Posterior cingulate gyrus (tissue), 11 donors: Measurements from ENCODE around the gene ZNHIT2.
"Not testable (repeated sequence)": the region's sequence is repeated elsewhere in the genome, so short reads cannot be mapped to it uniquely, and the experiment has no call there.

Source experiments
- DNase-seq, 10 donors: peaks; one replicate each; pipeline versions ENCODE4 v3.0.0 to v3.0.0-alpha.2; 2020 to 2021; ENCODE audit warnings: mixed read lengths in 3 of 10
- intact Hi-C: fragments of 100-400 bp; cut with DNase I; formaldehyde crosslinking; loops from one replicate; pipeline ENCODE4 v1.15.1; 2023

Gene ZNHIT2

DNA sequence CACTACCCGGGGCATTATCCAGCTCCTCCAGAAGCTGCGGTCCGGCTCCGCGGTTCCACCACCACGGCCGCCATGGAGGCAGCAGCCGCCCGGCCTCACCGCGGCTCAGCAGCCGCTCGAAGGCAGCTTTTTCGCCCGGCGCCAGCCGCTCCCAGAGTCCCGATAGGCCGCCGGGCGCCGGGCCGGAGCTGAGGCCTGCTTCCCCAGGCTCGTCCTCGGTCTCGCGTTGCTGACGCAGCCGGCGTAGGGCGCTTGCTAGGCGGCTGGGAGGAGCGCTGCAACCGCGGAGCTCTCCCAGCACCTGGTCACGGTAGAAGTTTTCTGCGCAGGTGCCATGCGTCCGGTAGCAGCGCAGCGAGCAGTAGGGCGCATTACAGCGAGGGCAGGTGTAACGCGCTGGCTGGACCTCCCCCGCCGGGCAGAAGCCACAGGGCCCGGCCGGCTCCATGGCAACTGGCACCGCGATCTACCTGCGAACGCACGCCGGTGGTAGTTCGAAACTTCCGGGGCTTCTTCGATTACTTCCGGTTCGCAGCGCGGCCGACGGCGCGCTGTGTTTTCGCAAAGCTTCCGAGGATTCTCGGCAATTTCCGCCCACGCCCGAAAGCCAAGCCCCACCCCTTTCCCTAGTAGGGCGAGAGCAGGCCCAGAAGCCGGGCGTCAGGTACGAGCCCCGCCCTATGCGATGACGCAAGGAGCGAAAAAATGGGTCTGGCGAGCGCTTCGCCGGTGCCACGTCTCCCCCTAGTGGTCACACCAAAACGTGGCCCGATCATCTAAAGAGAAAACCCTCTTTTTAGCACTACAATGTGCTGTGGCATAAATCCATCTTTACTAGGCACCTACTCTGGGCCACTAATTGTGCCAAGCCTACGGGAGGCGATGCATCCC, at the start of gene ZNHIT2:
TSS of gene ZNHIT2 (minus strand) at position 496 of the 891 bp plus-strand sequence. CDS start at position 448, 48 bp downstream.
- intact Hi-C loops = loop anchor here (2.0 to 10.0 kb wide), 3 partner anchors 105 to 340 kb away; partner anchors contain the start of genes PPP2R5B and SF1

GRCh38 chr11:65166893-65167292, 49.4 kb upstream of the ZNHIT2 start:
- intact Hi-C loops = no loop called here
- DNase-seq = no peak

More for the DNA sequence above, at the start of gene ZNHIT2:
- DNase-seq = peak; percentile 99 to 100 (median 100)

- intact Hi-C loops = no loop called here
- DNase-seq = peak in 1 of 10 donors; percentile 55
These were observed 48.2 kb upstream of the ZNHIT2 start for GRCh38 chr11:65165410-65166317.

DNA sequence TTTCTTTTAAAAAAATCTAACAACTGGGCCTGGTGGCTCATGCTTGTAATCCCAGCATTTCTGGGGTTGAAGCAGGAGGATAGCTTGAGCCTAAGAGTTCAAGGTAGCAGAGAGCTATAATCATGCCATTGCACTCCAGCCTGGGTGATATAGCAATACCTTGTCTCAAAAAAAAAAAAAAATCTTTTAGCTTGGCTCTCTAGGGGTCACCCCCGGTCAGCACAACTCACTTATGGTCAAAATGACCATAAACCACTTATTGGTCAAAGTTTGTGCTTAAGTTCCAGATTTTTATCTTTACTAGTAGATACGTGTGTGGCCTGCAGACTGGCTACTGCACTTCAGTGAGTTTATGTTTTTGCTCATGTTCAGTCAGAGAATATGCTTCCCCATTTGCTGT, 46.2 kb upstream of the ZNHIT2 start:
- DNase-seq = no peak
- intact Hi-C loops = no loop called here

GRCh38 chr11:65160643-65161042, 43.1 kb upstream of the ZNHIT2 start:
- intact Hi-C loops = no loop called here
- DNase-seq = no peak

DNA sequence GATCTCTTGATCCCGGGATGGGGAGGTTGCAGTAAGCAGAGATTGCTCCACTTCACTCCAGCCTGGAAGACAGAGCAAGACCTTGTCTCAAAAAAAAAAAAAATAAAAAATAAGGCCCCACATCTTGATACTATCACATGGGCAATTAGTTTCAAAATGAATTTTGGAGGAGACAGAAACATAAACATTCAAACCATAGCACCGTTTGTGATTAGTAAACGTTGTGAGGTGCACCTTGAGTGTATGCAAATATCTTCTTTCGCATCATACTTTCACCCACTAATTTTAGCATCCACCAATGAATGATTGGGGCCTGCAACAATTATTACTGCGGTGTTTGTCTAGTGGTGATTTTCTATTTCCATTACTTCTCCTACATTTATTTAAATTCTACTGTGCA, 41.5 kb upstream of the ZNHIT2 start:
- intact Hi-C loops = no loop called here
- DNase-seq = no peak

- DNase-seq = no peak
- intact Hi-C loops = no loop called here
These were observed 39.8 kb upstream of the ZNHIT2 start for GRCh38 chr11:65157336-65157735.

DNA sequence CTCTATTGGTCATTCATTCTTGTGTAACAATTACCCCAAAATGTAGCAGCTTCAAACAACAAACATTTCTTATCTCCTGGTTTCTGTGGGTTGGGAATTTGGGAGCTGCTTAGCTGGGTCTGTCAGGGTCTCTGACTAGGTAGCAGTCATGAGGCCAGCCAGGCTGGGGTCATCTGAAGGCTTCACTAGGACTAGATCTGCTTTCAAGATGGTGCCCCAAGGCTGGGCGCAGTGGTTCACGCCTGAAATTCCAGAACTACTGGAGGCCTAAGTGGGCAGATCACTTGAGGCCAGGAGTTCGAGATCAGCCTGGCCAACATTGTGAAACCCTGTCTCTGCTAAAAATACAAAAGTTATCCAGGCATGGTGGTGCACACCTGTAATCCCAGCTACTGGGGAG, 39.4 kb upstream of the ZNHIT2 start:
- intact Hi-C loops = no loop called here
- no peak for DNase-seq

- no peak for DNase-seq
- intact Hi-C loops = no loop called here
These were observed 38.8 kb upstream of the ZNHIT2 start for GRCh38 chr11:65156256-65156655.

DNA sequence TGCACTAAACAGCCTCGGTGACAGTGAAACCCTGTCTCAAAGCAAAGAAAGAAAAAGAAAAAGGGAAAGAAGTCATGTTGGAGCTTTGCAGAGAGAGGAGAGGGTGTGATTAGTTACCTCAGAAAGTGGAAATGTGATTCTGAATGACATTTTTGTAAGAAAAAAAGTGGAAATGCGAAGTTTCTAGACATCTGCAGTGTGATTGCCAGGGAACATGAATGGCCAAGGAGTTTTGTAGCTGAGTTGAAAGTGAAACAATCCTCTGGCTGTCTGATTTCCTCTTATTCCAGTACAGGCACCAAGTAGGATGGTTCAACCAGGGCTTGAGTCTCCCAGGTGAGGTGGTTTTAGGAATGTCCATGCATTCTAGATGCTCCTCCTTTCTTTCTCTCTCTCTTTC, 34.6 kb upstream of the ZNHIT2 start:
- intact Hi-C loops = no loop called here
- DNase-seq = no peak

GRCh38 chr11:65151331-65151899, 33.9 kb upstream of the ZNHIT2 start:
- peak in 1 of 10 donors; percentile 7 for DNase-seq
- intact Hi-C loops = no loop called here

- peak in 9 of 10 donors; percentile 36 to 92 (median 60) for DNase-seq
- intact Hi-C loops = no loop called here
These were observed 33.2 kb upstream of the ZNHIT2 start for GRCh38 chr11:65150509-65151299.

DNA sequence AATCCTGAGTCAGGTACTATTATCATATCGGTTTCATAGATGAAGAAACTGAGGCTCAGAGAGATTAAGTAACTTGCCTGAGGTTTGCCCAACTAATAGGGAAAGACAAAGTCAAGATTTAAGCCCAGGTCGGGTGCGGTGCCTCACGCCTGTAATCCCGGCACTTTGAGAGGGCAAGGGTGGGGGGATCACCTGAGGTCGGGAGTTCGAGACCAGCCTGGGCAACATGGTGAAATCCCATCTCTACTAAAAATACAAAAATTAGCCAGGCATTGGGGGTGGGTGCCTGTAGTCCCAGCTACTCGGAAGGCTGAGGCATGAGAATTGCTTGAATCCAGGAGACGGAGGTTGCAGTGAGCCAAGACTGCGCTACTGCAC, 32.6 kb upstream of the ZNHIT2 start:
- intact Hi-C loops = not testable (repeated sequence)
- peak in 1 of 10 donors; percentile 54 for DNase-seq

GRCh38 chr11:65148657-65149056, 31.2 kb upstream of the ZNHIT2 start:
- peak in 1 of 10 donors; percentile 59 for DNase-seq
- intact Hi-C loops = no loop called here

DNA sequence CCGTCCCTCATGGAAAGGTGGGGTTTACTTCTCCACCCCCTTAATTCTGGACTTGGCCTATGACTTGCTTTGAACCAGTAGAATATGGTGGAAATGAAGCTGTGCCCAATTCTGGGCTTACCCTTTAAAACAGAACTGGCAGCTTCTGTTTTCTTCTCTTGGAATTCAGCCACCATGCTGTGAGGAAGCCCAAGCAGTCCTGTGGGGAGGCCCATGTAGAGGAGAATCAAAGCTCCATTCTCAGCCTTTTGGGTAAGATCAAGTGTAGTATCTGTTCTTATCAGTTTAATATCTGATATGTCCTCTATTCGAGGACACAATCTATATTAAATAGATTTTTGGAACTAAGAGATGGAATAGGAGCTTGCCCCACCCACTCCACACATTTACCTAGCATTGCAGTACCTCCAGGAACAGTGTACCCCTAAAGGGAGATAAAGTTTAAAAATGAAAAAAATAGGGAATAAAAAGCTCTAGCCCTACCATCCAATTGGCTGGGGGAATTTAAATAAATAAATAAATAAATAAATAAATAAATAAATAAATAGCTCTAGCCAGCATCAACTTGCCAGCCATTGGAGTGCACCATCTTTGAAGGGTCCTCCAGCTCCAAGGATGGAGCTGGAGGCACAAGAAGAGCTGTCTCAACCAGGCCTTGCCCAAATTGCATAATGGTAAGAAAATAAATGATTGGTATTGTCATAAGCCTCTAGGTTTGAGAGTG, 30.0 kb upstream of the ZNHIT2 start:
- DNase-seq = peak in 1 of 10 donors; percentile 2
- intact Hi-C loops = no loop called here

GRCh38 chr11:65141896-65142494, 24.5 kb upstream of the ZNHIT2 start:
- intact Hi-C loops = no loop called here
- peak in 2 of 10 donors; percentile 21 to 35 for DNase-seq

- peak in 2 of 10 donors; percentile 27 to 31 for DNase-seq
These were observed 19.1 kb upstream of the ZNHIT2 start for GRCh38 chr11:65136515-65137096.

GRCh38 chr11:65135633-65136145, 18.2 kb upstream of the ZNHIT2 start:
- peak in 3 of 10 donors; percentile 22 to 37 (median 24) for DNase-seq
- intact Hi-C loops = loop anchor here (5.0 kb wide), 1 partner anchor 52 kb away; no protein-coding TSS in a partner anchor

More at GRCh38 chr11:65136515-65137096, 19.1 kb upstream of the ZNHIT2 start:
- intact Hi-C loops = loop anchor here (5.0 kb wide), 1 partner anchor 51 kb away; no protein-coding TSS in a partner anchor
